Measurements from ENCODE around the gene SPTBN1.

SPTBN1 gene

GRCh38 chr2:54564439-54564838 lies 108.3 kb downstream of the SPTBN1 start:
- TF ChIP-seq CTCF (IDR thresholded peaks at IDR 0.05; ENCODE audit: low read depth, low read length) = no peak
- no peak overlapping the region for H3K4me3 ChIP-seq (ENCODE audit: low read depth, low read length)

- no peak overlapping the region for H3K4me3 ChIP-seq (ENCODE audit: low read depth, low read length)
- TF ChIP-seq CTCF (IDR thresholded peaks at IDR 0.05; ENCODE audit: low read depth, low read length) = no peak
Measured at GRCh38 chr2:54565551-54565950, 109.4 kb downstream of the SPTBN1 start.

GRCh38 chr2:54566896-54567295 lies 110.8 kb downstream of the SPTBN1 start:
- no peak for TF ChIP-seq CTCF (IDR thresholded peaks at IDR 0.05; ENCODE audit: low read depth, low read length)
- H3K4me3 ChIP-seq (ENCODE audit: low read depth, low read length) = no peak overlapping the region

DNA sequence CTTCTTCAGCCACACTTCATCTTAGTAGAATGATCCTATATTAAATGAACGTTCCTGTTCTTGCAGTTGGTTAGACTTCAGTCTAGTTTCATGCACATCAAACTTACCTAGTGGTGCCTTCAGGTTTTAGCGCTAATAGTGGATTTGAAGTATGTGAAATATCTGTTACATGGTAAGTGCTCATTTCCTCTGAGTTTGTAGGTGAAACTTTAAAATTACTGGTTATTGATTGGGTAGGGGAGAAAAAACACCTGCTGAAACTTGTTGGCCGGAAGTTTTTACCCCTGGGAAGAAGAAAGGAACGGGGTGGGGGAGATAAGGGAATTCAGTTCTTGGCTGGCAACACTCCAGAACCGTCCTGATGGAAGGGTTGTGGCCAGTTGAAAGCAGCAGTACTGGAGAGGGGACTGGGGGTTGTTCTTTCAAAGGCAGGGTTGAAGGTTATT lies 112.8 kb downstream of the SPTBN1 start:
- TF ChIP-seq CTCF (IDR thresholded peaks at IDR 0.05; ENCODE audit: low read depth, low read length) = no peak
- no peak overlapping the region for H3K4me3 ChIP-seq (ENCODE audit: low read depth, low read length)

DNA sequence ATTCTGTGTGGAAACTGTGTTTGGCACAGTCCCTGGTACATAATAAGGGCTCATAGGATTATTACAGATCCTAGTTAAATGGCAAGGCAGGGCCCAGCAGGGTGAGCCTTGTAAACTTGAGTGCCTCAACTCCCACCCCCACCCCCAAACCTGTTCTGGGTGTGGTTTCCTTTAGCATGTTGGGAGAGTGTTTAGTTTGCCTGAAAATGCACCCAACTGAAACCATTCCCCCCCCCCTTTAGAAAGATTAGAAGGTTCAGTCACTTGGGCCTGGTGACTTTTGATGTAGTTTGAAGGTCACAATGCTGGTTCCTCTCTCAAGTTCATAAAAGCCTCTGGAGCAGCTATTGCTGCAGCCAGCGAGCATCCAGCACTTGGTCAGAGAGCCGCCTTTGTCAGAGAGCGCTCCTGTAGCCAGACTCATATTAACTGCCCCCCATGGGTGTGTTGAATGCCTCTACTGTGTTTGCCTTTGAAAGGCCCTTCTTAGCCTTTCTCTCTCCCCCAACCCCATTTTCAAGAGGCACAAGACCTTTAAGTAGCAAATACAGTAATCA lies 113.7 kb downstream of the SPTBN1 start:
- no peak for TF ChIP-seq CTCF (IDR thresholded peaks at IDR 0.05; ENCODE audit: low read depth, low read length)
- H3K4me3 ChIP-seq (ENCODE audit: low read depth, low read length) = no peak overlapping the region

DNA sequence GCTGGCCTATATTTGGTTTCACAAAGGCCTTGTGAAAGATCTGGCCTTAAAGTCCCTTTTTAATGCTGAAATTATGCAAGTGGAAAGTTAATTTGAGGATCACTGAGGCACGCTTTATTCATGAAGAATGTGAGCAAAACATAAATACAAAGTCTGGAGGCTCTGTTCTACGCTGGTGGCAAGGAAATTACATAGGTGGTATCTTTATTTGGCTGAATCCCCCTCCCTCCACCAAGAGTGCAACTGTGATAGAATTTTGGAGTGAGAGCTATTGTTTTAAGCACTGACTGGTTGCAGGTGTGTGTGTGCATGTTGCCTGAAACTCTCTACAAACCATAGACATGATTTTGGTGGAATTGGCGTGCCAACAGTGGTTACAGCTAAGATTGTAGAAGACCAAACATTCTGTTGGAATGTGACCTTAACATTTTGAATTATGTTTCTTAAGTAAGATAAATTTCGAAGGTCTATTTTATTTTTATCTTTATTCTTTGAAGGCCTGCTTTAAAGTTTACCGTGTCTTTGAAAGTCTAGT lies 114.3 kb downstream of the SPTBN1 start:
- no peak overlapping the region for H3K4me3 ChIP-seq (ENCODE audit: low read depth, low read length)
- TF ChIP-seq CTCF (IDR thresholded peaks at IDR 0.05; ENCODE audit: low read depth, low read length) = no peak

GRCh38 chr2:54570925-54571694 lies 115.0 kb downstream of the SPTBN1 start:
- no peak overlapping the region for H3K4me3 ChIP-seq (ENCODE audit: low read depth, low read length)

More at GRCh38 chr2:54570925-54571694, 115.0 kb downstream of the SPTBN1 start:
- no peak for TF ChIP-seq CTCF (IDR thresholded peaks at IDR 0.05; ENCODE audit: low read depth, low read length)

Measured in WI38 (cell line).